AG09309 (cell line): ENCODE results near the gene ABCC10.
"Not testable (repeated sequence)": the region's sequence is repeated elsewhere in the genome, so short reads cannot be mapped to it uniquely, and the experiment has no call there.

Experiments used
- DNase-seq: peaks from one replicate; pipeline ENCODE4 v3.0.0-alpha.2; 2010; ENCODE audit warnings: low read depth
- H3K4me3 ChIP-seq: 2 replicates; pipeline ENCODE4 v1.5.1; 2011; ENCODE audit warnings: mild to moderate bottlenecking, low read depth, low read length, moderate library complexity; ENCODE audit not compliant: control insufficient read depth
- CTCF ChIP-seq: IDR thresholded peaks from 2 replicates; pipeline ENCODE4 v1.5.1; 2011; ENCODE audit warnings: mild to moderate bottlenecking, low read depth, low read length, inconsistent platforms; ENCODE audit not compliant: insufficient read depth, control insufficient read depth; ENCODE audit errors: missing control alignments

ABCC10 gene

GRCh38 chr6:43413002-43413401 is 14.3 kb upstream of the ABCC10 start:
- H3K4me3 ChIP-seq, result no peak overlapping the region
- DNase-seq, result no peak
- TF ChIP-seq CTCF, result no peak

GRCh38 chr6:43415275-43415674 is 12.1 kb upstream of the ABCC10 start:
- not testable (repeated sequence) for H3K4me3 ChIP-seq, DNase-seq

DNA sequence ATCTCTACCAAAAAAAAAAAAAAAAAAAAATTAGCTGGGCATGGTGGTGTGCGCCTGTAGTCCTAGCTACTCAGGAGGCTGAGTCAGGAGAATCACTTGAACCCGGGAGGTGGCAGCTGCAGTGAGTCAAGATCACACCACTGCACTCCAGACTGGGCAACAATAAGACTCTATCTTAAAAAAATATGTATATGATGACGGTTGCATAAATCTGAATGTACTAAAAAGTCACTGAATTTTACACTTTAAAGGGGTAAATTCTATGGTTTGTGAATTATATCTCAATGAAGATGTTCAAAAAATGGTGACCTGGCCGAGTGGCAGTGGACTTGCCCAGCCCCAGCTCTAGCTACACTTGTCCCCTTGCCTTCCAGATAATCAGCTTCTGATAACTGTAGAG is 10.4 kb upstream of the ABCC10 start:
- no peak for DNase-seq
- TF ChIP-seq CTCF, result no peak
- H3K4me3 ChIP-seq, result no peak overlapping the region

- H3K4me3 ChIP-seq, result no peak overlapping the region
- no peak for DNase-seq
- TF ChIP-seq CTCF, result no peak
Measured at GRCh38 chr6:43420012-43420709, 7.2 kb upstream of the ABCC10 start.

GRCh38 chr6:43421831-43422230 is 5.5 kb upstream of the ABCC10 start:
- no peak for DNase-seq
- H3K4me3 ChIP-seq, result no peak overlapping the region
- no peak for TF ChIP-seq CTCF

DNA sequence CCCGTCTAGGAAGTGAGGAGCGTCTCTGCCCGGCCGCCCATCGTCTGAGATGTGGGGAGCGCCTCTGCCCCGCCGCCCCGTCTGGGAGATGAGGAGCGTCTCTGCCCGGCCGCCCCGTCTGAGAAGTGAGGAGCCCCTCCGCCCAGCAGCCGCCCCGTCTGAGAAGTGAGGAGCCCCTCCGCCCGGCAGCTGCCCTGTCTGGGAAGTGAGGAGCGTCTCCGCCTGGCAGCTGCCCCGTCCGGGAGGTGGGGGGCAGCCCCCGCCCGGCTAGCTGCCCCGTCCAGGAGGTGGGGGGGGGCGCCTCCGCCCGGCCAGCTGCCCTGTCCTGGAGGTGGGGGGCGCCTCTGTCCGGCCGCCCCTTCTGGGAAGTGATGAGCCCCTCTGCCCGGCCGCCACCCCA is 2.3 kb upstream of the ABCC10 start:
- DNase-seq, H3K4me3 ChIP-seq: not testable (repeated sequence)

GRCh38 chr6:43426928-43427405 is 374 bp upstream of the ABCC10 start:
- no peak for DNase-seq
- TF ChIP-seq CTCF, result no peak
- H3K4me3 ChIP-seq, result peak overlapping the region; percentile 100

DNA sequence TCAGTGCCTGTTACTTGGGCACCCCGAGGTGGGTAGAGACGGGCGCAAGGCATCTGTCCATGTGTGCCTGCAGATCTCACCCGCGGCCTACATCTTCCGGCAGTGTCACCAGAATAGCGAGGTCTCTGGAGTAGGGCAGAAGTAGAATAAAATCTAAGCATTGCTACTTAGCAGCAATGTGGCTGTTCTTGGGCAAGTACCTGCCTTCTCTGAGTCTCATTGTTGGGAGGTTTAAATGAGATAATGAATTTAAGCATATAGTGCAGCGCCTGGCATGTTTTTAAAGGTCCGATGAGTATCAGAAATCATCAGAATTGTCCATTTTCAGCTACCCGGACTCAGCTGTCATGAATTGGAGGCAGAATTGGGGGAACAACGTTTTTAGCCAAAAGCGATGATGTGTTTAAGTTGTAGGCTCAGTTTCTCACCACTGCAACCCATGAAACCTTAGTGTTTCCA is 800 bp downstream of the ABCC10 start:
- TF ChIP-seq CTCF, result no peak
- H3K4me3 ChIP-seq, result peak overlapping the region; percentile 100
- DNase-seq, result peak; percentile 4
